Erythroblast (primary cell): ENCODE data around the gene ADPRHL1.

ENCODE experiments used
- GATA1 ChIP-seq: IDR thresholded peaks from 2 replicates; pipeline ENCODE4 v1.6.1; 2011; ENCODE audit warnings: low read depth, mild to moderate bottlenecking, control low read depth, low read length, moderate library complexity
- POLR2A ChIP-seq: IDR thresholded peaks from 2 replicates; pipeline ENCODE4 v1.6.1; 2011; ENCODE audit warnings: mild to moderate bottlenecking, low read length

DNA sequence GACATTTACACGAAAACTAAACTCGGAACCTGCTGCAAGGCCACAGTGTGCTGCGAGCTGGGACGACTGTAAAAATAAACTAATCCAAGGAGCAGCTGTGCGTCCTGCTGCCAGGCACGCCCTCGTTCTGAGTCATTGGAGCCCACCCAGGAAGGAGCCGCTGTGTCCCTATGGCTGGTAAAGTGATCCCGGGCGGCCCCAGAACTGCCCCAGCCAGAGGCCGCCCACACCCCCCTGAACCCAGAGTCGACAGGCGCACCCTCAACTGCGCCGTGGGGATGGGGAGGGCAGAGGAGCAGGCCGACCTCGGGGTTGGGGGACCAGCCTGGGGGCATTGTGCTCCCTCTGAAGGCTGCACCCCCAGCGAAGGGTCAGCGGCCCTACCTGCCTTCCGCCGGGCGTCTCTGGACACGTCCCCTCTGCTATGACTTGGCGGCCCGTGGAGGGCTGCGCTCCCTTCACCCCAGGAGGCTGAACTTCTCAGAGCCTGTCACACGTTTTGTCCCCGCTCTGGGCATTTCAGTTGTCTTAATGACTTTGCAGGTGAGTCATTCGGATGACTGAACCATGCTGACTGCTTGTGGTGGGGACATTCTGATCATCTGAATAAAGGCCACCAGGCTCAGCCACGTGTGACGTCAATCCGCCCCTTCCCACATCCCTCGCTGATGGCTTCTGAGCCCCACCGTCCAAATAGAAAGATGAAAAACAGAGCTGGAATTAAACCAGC lies 42.7 kb downstream of the ADPRHL1 start:
- no peak for TF ChIP-seq POLR2A
- no peak for TF ChIP-seq GATA1
